Inflammatory macrophage treated with lipopolysaccharide for 1 hour (primary cell): ENCODE data around the gene MGLL.

Experiments used
- DNase-seq, 2 donors: peaks; one replicate each; pipeline ENCODE4 v3.0.0-alpha.2; 2020 to 2022

The MGLL gene

GRCh38 chr3:127834771-127835170, 12.5 kb upstream of the MGLL start:
- no peak for DNase-seq

DNA sequence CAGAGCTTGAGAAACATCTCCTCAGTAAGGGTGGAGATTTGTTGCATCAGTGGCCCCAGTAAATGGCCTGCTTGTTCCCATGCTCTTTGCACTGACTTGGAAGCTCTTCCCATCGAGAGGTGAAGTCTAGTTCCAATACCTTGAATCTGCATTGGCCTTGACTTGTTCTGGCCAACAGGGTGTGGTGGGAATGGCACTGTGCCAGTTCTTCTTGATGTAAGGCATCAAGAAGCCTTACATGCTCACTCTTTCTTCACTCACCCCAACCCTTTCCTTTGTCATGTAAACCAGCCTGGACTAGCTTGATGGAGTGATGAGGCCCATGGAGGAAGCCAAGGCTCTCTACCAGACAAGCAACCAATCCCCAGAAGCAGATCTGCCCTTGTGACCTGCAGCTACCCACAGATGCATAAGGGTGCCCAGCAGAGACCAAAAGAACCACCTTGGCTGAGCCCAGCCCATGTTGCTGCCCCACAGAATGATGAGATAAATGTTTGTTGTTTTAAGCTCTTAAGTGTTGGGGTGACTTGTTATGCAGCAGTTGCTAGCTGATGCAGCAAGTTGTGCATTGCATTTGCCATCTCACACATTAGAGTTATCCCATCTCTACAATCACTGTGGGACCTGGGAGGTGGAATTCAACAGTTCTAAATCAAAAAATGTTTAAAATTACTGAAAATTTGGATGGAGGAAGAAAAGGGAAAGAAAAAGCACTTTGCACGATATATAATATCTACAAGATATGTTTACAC, 11.1 kb upstream of the MGLL start:
- DNase-seq, result no peak

DNA sequence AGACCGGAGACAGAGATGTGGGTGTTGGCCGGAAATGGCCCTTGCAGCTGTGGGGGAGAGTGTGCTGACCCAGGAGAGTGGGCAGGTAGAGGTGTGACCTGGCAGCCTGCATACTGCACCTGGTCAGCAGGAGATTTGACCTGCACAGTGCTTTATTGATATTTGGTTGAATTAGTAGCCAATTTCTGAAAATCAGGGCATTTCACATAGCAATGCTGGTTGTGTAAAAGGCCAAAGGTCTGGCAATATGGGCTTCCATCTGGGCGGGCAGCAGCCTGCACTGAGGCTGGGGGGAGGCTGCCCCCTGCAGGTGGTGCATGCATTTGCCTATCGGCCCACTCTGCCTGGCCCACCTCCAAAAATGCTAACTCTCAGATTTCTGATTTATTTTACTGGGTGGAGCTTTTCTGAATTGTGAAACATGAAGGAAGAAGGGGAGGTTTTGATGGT, 9.4 kb upstream of the MGLL start:
- peak; percentile 54 to 64 for DNase-seq

GRCh38 chr3:127829537-127829936, 7.2 kb upstream of the MGLL start:
- no peak for DNase-seq

DNA sequence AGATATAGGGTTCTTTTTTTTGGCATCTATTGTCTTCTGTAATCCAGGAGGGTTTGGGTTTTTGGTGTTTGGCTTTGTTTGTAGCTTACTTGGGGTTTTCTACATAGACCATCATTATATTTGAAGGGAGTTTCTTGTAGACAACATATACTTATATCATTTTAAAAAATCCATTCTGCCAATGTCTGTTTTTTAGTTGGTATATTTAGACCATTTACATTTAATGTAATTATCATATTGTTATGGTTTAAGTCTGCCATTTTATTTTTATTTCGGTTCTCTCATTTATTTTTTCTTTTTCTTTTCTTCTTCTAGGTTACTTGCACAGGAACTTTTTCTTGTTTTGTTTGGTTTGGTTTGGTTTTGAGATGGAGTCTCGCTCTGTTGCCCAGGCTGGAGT, 5.5 kb upstream of the MGLL start:
- no peak for DNase-seq

GRCh38 chr3:127825756-127826155, 3.4 kb upstream of the MGLL start:
- no peak for DNase-seq

- no peak for DNase-seq
Measured at GRCh38 chr3:127824151-127824825, 2.0 kb upstream of the MGLL start.

DNA sequence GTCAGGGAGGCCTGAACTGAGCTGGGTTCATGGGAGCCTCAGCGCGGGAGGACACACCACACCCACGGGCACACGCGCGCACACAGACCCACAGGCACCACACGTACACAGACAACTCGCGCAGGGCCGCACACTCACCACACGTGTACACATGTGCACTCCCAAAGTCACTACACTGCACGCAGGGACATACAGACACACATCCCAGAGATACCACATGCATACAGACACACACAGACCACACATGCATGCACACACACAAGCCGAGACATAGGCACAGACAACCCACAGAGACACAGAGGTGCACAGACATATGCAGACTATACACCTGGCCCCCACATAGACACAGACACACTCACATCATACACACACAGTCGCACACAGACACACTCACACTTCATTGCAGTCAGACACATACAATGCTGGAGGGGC, 1.1 kb upstream of the MGLL start:
- no peak for DNase-seq

DNA sequence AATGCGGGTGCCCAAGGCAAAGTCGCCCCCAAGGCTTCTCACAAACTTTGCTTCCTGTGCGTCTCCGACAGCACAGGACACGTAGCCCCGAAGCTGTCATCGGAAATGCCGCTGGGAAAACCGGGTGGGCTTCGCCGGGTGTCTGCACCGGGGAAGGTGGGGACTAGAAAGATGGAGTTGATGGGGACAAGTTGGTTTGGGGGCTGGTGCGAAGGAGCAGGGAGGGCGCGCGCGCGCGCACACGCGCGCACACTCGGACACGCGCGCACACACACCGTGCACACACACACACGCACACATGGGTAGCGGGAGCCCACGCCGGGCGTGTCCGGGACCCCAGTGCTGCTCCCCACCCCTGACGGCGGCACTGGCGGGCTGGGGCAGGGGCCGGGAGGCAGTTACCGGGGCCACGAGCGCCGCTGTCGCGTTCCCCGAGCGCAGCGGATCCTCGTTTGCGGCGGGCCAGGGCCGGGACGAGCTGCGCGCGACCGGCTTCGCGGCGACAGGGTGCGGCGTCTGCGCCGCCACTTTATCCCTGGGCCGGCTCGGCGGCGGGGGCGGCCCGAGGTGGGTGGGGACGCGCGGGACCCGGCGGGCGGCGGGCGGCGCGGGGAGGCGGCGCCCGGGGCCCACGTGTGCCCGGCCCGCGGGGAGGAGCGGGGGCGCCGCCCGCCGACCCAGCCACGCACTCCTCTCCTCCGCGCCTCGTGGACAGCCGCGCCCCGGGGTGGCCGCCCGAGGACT, 539 bp upstream of the MGLL start:
- DNase-seq, result peak; percentile 40 to 53

DNA sequence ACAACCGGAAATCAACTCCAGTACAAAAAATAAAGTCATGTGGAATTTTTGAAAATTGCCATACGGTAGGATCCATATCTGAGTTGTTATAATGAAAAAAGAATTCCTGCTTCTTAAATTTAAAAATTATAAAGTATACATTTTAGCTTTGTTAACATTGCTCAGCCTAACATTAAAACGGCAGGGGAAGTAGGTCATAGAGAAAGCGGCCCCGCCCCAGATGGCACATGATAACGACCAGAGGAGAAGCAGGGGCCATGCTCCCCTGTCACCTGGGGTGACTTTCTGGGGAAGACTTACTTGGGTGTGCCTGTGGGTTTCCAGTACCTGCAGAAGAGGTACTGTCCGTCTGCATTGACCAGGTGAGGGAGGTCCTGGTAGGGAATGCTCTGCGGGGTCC, 921 bp downstream of the MGLL start:
- peak; percentile 57 to 58 for DNase-seq

GRCh38 chr3:127820826-127821313, 1.4 kb downstream of the MGLL start:
- no peak for DNase-seq

DNA sequence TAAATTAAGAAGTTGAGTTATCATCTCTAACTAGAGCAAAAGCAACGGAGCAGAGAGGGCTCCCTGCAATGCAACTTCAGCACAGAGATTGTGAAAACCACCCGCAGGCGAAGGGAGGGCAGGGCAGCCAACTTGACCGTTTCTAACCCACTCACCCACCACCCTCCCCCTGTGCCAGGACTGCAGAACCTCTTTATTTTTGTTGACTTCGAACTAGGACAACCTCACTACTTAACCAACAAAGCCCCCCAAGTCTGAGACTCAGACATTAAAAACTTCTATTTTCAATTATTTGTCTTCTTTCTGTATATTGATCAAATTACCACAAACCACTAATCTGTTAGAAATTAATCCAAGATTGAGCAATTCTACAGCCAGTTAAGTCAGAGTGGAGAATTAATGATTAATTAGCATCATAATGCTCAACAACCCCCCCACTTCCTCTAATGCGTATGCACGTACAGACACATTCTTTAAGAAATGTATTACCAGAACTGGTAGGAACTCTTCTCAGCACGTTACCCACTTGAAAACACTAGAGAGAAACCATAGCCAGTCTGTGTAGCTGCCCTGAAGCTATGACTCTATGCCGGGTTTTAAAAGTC, 2.0 kb downstream of the MGLL start:
- peak; percentile 22 to 35 for DNase-seq

GRCh38 chr3:127819656-127820055, 2.7 kb downstream of the MGLL start:
- no peak for DNase-seq

DNA sequence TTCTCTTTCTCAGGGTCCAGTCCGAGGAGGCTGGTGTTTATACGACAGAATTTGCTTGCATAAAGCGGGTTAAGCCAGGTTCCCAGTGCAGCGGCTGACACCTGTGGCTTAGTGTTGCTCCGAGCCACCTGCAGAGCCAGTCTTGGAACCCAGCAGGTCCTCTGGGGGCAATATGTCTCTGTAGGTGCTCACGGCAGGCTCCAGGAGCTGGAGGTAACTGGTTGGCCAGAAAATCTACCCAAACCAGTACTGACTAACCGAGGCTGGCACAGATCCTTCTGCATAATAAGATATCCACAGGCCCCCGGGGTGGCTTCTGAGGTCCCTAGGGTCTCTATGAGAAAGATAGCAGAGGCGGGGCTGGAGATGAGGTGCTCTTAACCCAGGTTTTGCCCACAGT, 3.2 kb downstream of the MGLL start:
- no peak for DNase-seq

DNA sequence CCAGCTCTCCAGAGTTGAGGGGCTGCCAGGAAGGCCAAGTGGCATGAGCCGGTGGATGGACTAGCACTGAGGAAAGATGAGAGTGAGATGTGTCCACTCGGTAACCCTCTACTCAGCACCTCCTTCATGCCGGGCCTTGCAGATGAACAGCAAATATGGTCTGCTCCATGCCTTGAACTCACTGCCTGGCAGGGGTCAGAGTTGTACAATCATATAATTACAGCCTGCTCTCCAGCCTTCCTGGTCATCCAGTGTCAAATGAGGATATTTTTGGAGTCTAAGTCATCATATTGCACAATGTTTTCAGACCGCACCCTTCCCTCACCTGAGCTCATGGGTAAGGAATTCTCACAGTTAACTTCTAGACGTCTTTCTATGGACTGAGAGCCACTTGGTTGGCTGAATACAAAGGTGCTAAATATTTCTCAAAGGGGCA, 4.9 kb downstream of the MGLL start:
- DNase-seq, result no peak

- no peak for DNase-seq
Measured at GRCh38 chr3:127816783-127817405, 5.4 kb downstream of the MGLL start.

DNA sequence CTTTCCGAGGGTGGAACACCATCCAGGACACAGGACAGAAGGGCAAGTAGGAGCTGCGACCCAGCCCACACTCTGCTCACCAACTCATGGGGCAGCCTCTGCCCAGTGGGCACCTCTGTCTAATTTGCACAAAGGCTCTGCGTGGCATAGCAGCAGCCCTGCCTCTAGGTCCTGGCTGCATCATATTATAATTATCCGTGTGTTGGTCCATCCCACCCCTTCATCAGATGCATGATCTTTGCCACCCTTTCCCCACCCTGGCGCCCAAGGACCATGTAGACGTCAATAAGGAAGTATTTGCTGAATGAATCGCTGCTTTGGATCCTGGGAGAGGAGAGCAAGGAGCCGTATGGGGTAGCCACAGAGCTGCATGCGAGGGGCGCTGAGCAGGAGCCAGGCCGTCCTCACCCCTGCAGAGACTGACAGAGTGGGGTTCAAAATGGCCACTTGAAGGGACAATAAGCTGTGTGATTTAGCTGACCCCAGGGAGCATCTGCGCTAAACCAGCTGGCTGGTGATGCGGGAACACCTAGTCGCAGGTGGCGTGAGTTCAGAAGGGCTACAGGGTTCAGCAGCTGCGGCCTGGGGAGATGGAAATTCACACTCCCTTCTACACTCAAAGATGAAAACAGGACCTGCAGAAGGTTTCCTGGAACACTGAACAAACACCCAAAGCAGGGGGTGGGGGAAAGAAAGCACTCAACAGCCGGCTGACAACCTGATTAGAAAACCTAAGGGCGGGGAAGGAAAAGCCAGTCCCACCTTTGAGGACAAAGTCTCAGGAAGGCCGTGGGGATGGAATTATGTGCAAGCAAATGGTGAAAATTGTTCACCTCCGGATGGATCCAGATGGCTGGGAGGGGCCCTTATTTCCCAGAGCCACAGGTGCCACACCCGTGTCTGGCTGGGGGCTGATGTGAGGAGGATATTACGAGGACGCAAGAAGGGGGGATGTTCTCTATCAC, 6.4 kb downstream of the MGLL start:
- no peak for DNase-seq

DNA sequence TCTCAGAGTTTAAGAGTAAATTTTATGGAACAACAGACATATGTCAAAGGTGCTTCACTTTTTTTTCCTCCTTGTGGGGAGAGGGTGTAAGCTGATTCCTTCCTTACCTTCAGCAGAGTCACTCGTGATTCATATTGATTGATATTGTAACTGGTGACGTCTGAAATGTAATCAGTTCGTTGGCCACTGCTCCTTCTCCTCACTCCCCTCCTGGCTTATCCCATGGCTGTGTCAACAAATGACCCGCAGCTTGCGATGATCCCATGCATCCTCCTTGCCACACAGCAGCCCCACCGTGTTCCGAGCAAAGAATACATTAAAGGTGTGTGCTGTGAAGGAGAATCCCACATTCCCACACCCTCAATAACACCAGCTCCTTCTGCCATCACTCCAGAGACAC, 7.3 kb downstream of the MGLL start:
- DNase-seq, result no peak

- no peak for DNase-seq
Measured at GRCh38 chr3:127814325-127814781, 8.0 kb downstream of the MGLL start.

- DNase-seq, result no peak
Measured at GRCh38 chr3:127812151-127812550, 10.2 kb downstream of the MGLL start.

DNA sequence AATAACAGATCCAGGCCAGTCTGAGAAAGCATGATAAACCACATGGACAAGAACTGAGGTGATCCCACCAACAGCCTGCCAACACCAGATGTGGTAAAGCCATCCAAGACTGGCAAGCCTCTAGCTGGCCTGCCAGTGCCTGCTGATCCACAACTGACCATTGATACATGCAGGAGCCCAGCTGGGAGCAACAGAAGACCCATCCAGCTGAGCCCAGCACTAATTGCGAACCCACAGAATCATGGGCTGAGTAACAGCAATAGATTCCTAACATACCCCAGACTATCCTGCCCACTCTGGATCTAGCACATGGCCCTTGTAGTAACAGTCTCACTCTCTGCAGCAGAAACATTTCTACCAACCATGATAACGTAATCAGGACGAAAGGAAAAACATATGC, 10.6 kb downstream of the MGLL start:
- no peak for DNase-seq
